Measurements from ENCODE around the gene MARVELD3. TPM values are rescaled to one million over a fixed set of nuclear protein-coding genes. Genes with fewer than 3 reads are reported as not detected.
"Not testable (repeated sequence)": the region's sequence is repeated elsewhere in the genome, so short reads cannot be mapped to it uniquely, and the experiment has no call there.

MARVELD3 gene
- total RNA-seq, 2 experiments from 2014 or later, result not detected

DNA sequence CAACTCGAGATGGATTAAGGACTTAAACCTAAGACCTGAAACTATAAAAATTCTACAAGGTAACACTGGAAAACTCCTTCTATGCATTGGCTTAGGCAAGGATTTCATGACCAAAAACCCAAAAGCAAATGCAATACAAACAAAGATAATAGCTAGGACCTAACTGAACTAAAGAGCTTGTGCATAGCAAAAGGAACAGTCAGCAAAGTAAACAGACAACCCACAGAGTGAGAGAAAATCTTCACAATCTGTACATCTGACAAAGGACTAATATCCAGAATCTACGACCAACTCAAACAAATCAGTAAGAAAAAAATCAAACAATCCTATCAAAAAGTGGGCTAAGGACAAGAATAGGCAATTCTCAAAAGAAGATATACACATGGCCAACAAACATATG, 27.6 kb upstream of the MARVELD3 start:
- not testable (repeated sequence) for H3K27ac Mint-ChIP-seq; H3K4me3 Mint-ChIP-seq; H3K9me3 Mint-ChIP-seq (ENCODE audit: low read depth); H3K4me1 Mint-ChIP-seq; ATAC-seq; DNase-seq; H3K36me3 Mint-ChIP-seq
- CTCF ChIA-PET, result interaction anchor here (1.1 kb wide), 1 partner anchor 13 kb away, joined by 5 read pairs; no protein-coding TSS in a partner anchor
- peaks cover 42% of the 10 kb centered on the region for H3K27me3 Mint-ChIP-seq

- Mint-ChIP-seq H3K36me3 (no peaks in the 10 kb centered on the region), H3K27ac (no peak overlapping the region), H3K27me3 (peaks cover 29% of the 10 kb centered on the region), H3K4me3 (no peak overlapping the region), H3K9me3 (ENCODE audit: low read depth) (no peaks in the 10 kb centered on the region), H3K4me1 (no peaks in the 10 kb centered on the region)
- no peak for ATAC-seq
- CTCF ChIA-PET, result no interaction called here
- DNase-seq, result no peak
Measured at GRCh38 chr16:71600822-71601221, 25.2 kb upstream of the MARVELD3 start.

DNA sequence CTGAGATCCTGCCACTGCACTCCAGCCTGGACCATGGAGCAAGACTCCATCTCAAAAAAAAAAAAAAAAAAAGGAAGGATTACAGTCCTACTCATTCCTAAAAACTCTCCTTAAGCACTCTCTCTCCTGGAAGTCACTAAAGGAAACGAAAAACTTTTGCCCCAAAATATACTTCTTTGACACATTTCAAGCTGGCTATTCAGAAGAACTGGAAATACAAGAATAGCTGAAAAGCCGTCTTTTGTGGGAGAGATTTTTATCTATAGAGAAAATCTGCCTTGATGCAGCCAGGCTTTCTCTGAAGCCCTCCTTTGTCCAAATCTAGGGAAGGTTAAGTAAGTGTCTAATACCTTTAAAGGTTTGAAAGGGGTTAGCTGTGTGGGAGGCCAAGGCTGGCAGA, 16.9 kb upstream of the MARVELD3 start:
- ATAC-seq (no peak), DNase-seq (no peak)
- Mint-ChIP-seq H3K4me3 (no peak overlapping the region), H3K4me1 (peaks cover 9% of the 10 kb centered on the region), H3K27ac (no peak overlapping the region), H3K27me3 (peaks cover 22% of the 10 kb centered on the region), H3K36me3 (no peaks in the 10 kb centered on the region), H3K9me3 (ENCODE audit: low read depth) (no peaks in the 10 kb centered on the region)
- CTCF ChIA-PET, result interaction anchor here (1.4 to 3.0 kb wide), 3 partner anchors 44 to 221 kb away, joined by 4 to 30 read pairs (median 11); no protein-coding TSS in a partner anchor

DNA sequence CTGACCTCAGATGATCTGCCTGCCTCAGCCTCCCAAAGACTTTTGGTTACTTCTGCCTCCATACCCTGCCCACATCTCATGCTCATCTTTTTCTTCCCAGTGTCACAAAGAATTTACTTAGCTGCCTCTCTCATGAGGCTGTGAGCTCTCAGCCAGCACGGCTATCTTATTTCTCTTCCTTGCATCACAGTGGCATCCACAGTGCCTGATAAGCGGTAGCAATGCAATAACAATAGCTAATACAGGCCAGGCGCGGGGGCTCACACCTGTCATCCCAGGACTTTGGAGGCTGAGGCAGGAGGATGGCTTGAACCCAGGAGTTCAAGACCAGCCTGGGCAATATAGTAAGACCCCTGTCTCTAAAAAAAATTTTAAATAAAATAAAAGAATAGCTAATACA, 15.5 kb upstream of the MARVELD3 start:
- ATAC-seq (no peak), DNase-seq (no peak)
- CTCF ChIA-PET, result interaction anchor here (1.0 to 3.0 kb wide), 47 partner anchors 10 to 356 kb away, joined by 3 to 91 read pairs (median 5); partner anchors contain the start of genes CHST4 and PHLPP2
- Mint-ChIP-seq H3K4me1 (peaks cover 9% of the 10 kb centered on the region), H3K36me3 (no peaks in the 10 kb centered on the region), H3K27ac (no peak overlapping the region), H3K4me3 (no peak overlapping the region), H3K27me3 (peaks cover 31% of the 10 kb centered on the region), H3K9me3 (ENCODE audit: low read depth) (no peaks in the 10 kb centered on the region)

DNA sequence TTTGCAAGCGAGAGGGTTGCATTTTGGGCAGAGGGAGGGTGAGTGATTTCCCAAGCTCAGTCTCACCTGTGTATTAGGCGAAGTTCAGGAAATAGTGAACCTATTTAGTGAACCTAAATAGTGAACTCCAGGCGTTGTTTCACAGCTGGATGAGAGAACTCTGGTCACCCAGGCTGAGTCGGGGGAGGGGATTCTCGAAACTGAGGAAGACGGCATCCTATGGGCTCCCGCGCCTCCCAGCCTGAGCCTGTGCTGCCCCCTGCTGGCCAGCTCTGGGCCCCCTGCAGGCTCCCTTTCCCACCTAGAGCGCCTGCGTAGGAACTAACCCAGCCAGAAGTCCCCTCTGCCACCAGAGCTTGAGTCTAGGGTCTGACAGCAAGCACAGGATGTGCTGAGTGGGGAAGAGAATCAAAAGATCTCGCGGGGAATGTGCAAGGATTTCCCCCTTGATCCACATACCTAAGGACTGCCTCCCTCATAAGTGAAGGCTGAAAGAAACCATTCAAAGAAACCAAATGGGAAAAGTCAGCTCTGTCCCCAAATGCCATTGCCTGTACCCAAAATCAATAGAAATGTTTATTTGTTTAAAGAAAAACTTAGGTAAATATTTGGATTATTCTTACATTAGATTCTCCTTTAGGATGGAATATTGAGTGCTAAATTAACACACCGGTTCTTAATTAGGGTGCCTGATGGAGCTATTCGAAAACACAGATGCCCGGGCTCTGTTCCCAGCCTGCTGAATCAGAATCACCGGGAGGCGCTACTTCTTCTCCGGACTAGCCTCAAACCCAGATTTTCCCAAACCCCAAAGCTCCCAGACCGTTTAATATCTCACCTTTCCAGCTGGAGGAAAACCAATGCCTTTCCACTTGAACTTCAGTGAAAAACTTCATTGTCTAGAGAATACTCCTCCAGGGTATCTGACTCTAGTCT, 14.8 kb upstream of the MARVELD3 start:
- H3K4me3 Mint-ChIP-seq, result peak overlapping the region; percentile 26
- peak; percentile 83 for DNase-seq

GRCh38 chr16:71614956-71615355, 11.0 kb upstream of the MARVELD3 start:
- CTCF ChIA-PET, result interaction anchor here (0.7 to 1.8 kb wide), 6 partner anchors 38 to 202 kb away, joined by 3 to 5 read pairs (median 4); partner anchors contain the start of gene TAT
- H3K27ac Mint-ChIP-seq; H3K4me1 Mint-ChIP-seq; DNase-seq; ATAC-seq; H3K9me3 Mint-ChIP-seq (ENCODE audit: low read depth); H3K36me3 Mint-ChIP-seq; H3K4me3 Mint-ChIP-seq: not testable (repeated sequence)
- H3K27me3 Mint-ChIP-seq, result peaks cover 46% of the 10 kb centered on the region

More for the DNA sequence above, 14.8 kb upstream of the MARVELD3 start:
- H3K27ac Mint-ChIP-seq, result no peak overlapping the region
- H3K36me3 Mint-ChIP-seq, result no peaks in the 10 kb centered on the region
- no peaks in the 10 kb centered on the region for H3K9me3 Mint-ChIP-seq (ENCODE audit: low read depth)
- peak; percentile 87 for ATAC-seq
- CTCF ChIA-PET, result interaction anchor here (0.6 to 3.0 kb wide), 55 partner anchors 9 to 355 kb away, joined by 3 to 91 read pairs (median 5); partner anchors contain the start of genes CHST4, PHLPP2 and TAT
- H3K4me1 Mint-ChIP-seq, result peaks cover 9% of the 10 kb centered on the region
- peaks cover 31% of the 10 kb centered on the region for H3K27me3 Mint-ChIP-seq

DNA sequence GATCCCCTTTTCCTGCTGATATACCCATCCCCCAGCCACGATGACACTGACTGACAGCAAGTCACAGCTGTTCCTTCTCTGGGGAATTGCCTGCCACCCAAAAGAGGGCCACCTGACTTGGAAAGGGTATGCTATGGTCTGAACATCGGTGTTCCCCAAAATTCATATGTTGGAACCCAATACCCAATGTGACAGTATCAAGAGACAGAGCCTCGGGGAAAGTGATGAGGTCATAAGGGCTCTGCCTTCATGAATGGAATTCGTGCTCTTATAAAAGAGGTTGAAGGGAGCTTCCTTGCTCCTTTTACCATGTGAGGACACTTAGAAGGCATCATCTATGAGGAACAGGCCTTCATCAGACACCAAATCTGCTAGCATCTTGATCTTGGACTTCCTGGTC, 7.6 kb upstream of the MARVELD3 start:
- Mint-ChIP-seq H3K27ac (no peak overlapping the region), H3K27me3 (peaks cover 39% of the 10 kb centered on the region), H3K9me3 (ENCODE audit: low read depth) (no peaks in the 10 kb centered on the region), H3K4me3 (no peak overlapping the region), H3K36me3 (no peaks in the 10 kb centered on the region), H3K4me1 (peaks cover 6% of the 10 kb centered on the region)
- ATAC-seq (no peak), DNase-seq (no peak)
- CTCF ChIA-PET, result interaction anchor here (3.8 kb wide), 1 partner anchor 8 kb away, joined by 19 read pairs; no protein-coding TSS in a partner anchor

GRCh38 chr16:71622088-71622487, 3.9 kb upstream of the MARVELD3 start:
- DNase-seq, result peak; percentile 75
- no peaks in the 10 kb centered on the region for H3K9me3 Mint-ChIP-seq (ENCODE audit: low read depth)
- H3K36me3 Mint-ChIP-seq, result no peaks in the 10 kb centered on the region
- H3K4me1 Mint-ChIP-seq, result peaks cover 6% of the 10 kb centered on the region
- H3K4me3 Mint-ChIP-seq, result peak overlapping the region; percentile 4
- H3K27ac Mint-ChIP-seq, result peak overlapping the region; percentile 47
- CTCF ChIA-PET, result interaction anchor here (1.6 to 3.8 kb wide), 3 partner anchors 11 to 57 kb away, joined by 7 to 20 read pairs (median 19); no protein-coding TSS in a partner anchor
- peaks cover 34% of the 10 kb centered on the region for H3K27me3 Mint-ChIP-seq
- peak; percentile 70 for ATAC-seq

DNA sequence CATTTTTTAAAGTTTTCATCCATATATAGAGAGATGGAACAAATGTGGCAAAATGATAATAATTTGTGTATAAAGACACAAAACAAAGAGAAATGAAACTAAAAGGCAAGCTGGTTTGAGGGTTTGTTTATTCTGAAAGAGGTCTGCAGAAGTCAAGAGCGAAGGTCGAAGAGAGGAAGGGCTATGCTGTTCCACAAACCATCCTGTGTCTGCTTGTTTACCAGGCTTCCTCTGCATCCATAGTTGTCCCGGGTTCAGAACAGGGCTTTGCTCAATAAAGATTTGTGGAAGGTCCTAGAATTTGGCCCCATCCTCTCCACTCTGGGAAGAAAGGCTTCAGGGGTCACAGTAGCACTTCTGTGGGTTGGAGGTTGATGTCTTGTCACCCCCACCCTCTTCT, 2.4 kb upstream of the MARVELD3 start:
- Mint-ChIP-seq H3K27ac (no peak overlapping the region), H3K4me1 (peaks cover 6% of the 10 kb centered on the region), H3K27me3 (peaks cover 36% of the 10 kb centered on the region), H3K9me3 (ENCODE audit: low read depth) (no peaks in the 10 kb centered on the region), H3K36me3 (no peaks in the 10 kb centered on the region), H3K4me3 (no peak overlapping the region)
- DNase-seq (no peak), ATAC-seq (peak; percentile 37)
- CTCF ChIA-PET, result interaction anchor here (2.8 kb wide), 1 partner anchor 12 kb away, joined by 20 read pairs; no protein-coding TSS in a partner anchor

GRCh38 chr16:71625113-71625850, 702 bp upstream of the MARVELD3 start:
- Mint-ChIP-seq H3K4me1 (peaks cover 17% of the 10 kb centered on the region), H3K27ac (no peak overlapping the region), H3K27me3 (peaks cover 34% of the 10 kb centered on the region), H3K36me3 (no peaks in the 10 kb centered on the region), H3K4me3 (peak overlapping the region; percentile 25), H3K9me3 (ENCODE audit: low read depth) (no peaks in the 10 kb centered on the region)
- ATAC-seq, result no peak
- CTCF ChIA-PET, result interaction anchor here (2.8 kb wide), 1 partner anchor 14 kb away, joined by 20 read pairs; no protein-coding TSS in a partner anchor
- no peak for DNase-seq

GRCh38 chr16:71626858-71627213, 852 bp downstream of the MARVELD3 start:
- DNase-seq (no peak), ATAC-seq (no peak)
- H3K27me3 Mint-ChIP-seq, result peaks cover 28% of the 10 kb centered on the region
- H3K4me3 Mint-ChIP-seq, result peak overlapping the region; percentile 39
- H3K9me3 Mint-ChIP-seq (ENCODE audit: low read depth), result no peaks in the 10 kb centered on the region
- no peaks in the 10 kb centered on the region for H3K36me3 Mint-ChIP-seq
- peaks cover 12% of the 10 kb centered on the region for H3K4me1 Mint-ChIP-seq
- no peak overlapping the region for H3K27ac Mint-ChIP-seq
- CTCF ChIA-PET, result no interaction called here

DNA sequence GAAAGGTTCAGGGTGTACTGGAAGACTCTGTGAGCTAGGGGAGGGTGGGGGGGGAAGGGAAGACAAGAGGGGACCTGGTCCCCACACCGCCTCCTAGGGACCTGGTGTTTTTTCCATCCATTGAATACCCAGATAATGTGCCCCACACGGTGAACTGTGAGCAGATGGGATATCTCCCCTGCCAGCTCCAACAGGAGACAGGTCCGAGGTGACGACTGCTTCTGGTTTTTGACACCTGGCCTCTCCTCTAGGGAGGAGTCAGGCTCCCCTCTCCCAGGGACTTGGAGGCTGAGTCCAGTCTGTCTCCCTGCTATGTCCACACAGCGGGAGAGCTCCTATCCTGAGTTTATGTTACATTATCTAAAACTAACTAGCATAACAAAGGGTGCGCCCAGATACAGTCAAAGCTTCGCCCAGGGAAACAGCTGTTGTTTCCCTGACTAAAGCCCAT, 1.8 kb downstream of the MARVELD3 start:
- H3K27ac Mint-ChIP-seq, result no peak overlapping the region
- H3K36me3 Mint-ChIP-seq, result no peaks in the 10 kb centered on the region
- CTCF ChIA-PET, result interaction anchor here (0.8 to 1.5 kb wide), 3 partner anchors 17 to 215 kb away, joined by 3 to 12 read pairs (median 3); no protein-coding TSS in a partner anchor
- no peak for ATAC-seq
- no peak for DNase-seq
- peaks cover 12% of the 10 kb centered on the region for H3K4me1 Mint-ChIP-seq
- peaks cover 30% of the 10 kb centered on the region for H3K27me3 Mint-ChIP-seq
- H3K4me3 Mint-ChIP-seq, result no peak overlapping the region
- no peaks in the 10 kb centered on the region for H3K9me3 Mint-ChIP-seq (ENCODE audit: low read depth)

GRCh38 chr16:71628810-71629209, 2.8 kb downstream of the MARVELD3 start:
- peaks cover 12% of the 10 kb centered on the region for H3K4me1 Mint-ChIP-seq
- peaks cover 30% of the 10 kb centered on the region for H3K27me3 Mint-ChIP-seq
- no peak overlapping the region for H3K27ac Mint-ChIP-seq
- no peak for ATAC-seq
- H3K9me3 Mint-ChIP-seq (ENCODE audit: low read depth), result no peaks in the 10 kb centered on the region
- DNase-seq, result no peak
- no peaks in the 10 kb centered on the region for H3K36me3 Mint-ChIP-seq
- CTCF ChIA-PET, result interaction anchor here (0.8 to 1.5 kb wide), 2 partner anchors 18 to 23 kb away, joined by 3 to 12 read pairs; no protein-coding TSS in a partner anchor
- H3K4me3 Mint-ChIP-seq, result no peak overlapping the region
